Upper lobe of left lung (tissue), 4 donors: ENCODE data around the gene C2orf49.

Experiments used
- CTCF ChIP-seq, 6 experiments: fragments of 450-650 bp in 4 of 6; fragments of 200-600 bp in 2 of 6; sonication (generic) in 2 of 6; IDR thresholded peaks; one replicate each; pipeline ENCODE4 v1.5.1; 2016 to 2019; ENCODE audit warnings: antibody characterized with exemption in 6 of 6
- POLR2A ChIP-seq, 4 donors: fragments of 450-650 bp; IDR thresholded peaks; one replicate each; pipeline ENCODE4 v1.5.1; 2016 to 2017; ENCODE audit warnings: antibody characterized with exemption in 4 of 4, mild to moderate bottlenecking in 2 of 4

DNA sequence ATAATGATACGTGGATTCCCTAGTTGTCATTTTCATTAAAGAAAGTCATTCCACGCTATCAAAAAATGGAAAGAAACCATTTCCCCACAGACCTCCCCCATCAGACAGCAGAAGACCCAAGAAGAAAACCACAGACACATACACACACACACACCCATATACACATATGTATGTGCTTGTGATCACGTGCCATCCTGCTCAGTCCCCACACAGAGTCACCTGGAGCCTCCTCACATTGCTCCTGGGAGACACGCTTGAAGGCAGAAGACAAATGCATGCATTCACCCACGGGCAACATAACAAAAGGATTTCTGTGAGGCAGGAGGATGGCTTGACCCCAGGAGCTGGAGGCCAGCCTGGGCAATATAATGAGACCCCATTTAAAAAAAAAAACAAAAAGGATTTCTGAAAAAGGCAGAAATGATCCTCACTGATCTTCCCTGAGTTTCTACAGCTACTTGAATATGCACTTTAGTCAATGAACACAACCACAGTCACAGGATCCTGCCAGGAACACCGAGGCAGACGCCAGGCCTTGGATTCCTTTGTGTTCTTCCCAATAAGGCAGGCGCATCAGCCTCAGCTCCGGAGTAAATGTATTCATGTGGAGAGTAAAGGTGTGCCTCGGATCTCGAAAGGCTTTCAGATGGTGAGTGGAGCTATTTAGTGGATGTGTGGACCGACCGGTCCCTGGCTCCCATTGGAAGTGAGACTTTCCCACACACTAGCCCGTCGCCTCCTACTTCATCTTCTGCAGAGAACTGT, 28.8 kb upstream of the C2orf49 start:
- TF ChIP-seq POLR2A (IDR thresholded peaks at IDR 0.05) (no peak), CTCF (IDR thresholded peaks at IDR 0.05) (no peak)
